GM19395 (cell line): Measurements from ENCODE around the gene EPN2.

ENCODE experiments used
- ATAC-seq: cut with Tn5 transposase; IDR thresholded peaks from one replicate; pipeline ENCODE4 v1.9.1; 2021; ENCODE audit warnings: mild to moderate bottlenecking, moderate library complexity; ENCODE audit not compliant: unreplicated experiment

Gene EPN2

DNA sequence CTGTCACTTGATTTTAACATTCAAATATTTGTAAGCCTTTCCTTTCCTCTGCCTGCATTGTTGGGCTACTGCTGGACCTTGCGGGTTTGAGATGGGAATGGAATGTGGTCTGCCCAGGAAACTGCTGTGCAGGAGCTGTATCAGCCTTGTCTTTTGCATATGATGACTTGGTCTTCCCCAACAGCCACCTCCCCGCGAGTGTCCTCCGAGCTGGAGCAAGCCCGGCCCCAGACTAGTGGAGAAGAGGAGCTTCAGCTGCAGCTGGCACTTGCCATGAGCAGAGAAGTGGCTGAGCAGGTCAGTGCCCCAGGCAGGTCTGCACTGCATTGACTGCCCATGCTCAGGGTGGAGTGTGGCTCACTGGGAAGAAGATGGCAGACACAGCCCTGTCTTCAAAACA, 72.5 kb downstream of the EPN2 start:
- ATAC-seq, result no peak

DNA sequence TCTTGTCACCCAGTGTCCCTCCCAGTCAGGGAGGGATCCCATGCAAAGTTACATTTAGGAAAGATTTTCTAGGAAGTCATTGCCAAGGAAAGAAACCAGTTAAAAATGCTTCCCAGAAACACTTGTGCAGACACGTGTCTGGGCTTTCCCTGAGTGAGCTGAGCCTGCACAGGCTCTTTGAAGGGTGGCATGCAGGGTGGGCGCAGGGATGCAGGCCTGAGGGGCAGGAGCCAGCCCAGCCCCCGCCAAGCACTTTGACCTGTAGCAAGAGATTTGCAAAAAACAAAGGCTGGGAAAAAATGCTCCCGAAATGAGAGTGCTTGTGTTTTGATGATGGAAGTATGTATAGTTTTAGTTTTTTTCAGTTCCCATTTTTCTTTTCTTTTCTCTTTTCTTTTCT, 73.0 kb downstream of the EPN2 start:
- ATAC-seq, result no peak

DNA sequence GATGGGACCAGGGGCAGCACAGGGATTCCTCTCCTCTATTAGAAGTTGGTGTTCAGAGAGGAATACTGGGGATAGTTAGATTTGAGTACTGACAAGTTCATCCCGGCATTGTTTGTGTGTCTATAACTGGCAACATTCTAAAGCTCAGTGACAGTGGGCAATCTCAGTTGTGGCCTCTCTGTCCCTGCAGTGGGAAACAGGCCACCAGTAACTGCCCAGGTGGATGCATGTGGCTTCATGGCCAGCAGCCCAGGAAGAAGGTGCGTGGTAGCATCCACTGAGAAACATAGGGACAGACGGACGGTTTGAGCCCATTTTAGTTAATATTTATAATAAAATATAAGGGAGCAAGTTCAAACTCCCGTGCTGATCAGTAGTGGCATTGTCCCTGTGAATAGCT, 73.8 kb downstream of the EPN2 start:
- no peak for ATAC-seq

DNA sequence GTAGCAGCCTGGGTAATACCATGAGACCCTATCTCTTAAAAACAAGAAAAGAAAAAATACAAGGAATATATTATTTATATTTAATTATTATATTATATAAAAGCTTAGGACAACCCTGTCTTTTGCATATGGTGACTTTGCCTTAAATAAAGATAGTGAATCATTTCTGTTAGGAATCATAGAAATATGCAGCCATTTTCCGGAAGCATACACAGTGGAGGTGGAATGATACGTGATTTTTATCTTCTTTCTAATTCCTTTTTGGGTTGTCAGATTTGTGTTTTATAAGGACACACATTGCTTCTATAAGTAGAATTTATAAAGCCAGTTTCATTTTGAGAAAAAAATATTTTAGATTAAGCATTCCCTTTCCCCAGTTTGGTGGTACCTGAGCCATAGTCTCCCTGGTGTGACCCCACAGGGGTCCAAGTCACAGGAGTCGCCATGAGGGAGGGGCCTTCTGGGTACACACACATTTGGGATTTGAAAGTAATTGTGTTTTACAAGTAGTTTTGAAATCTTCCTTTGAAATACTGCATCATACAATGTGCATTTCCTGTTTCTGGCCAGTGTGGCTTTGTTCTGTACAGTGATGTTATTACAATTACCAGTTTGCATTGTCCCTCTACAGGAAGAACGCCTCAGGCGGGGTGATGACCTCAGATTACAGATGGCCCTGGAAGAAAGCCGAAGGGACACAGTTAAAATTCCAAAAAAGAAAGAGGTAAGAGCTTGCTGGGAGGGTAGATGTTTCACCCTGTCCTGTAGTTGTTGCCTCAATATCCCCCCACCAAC, 74.5 kb downstream of the EPN2 start:
- ATAC-seq, result no peak

DNA sequence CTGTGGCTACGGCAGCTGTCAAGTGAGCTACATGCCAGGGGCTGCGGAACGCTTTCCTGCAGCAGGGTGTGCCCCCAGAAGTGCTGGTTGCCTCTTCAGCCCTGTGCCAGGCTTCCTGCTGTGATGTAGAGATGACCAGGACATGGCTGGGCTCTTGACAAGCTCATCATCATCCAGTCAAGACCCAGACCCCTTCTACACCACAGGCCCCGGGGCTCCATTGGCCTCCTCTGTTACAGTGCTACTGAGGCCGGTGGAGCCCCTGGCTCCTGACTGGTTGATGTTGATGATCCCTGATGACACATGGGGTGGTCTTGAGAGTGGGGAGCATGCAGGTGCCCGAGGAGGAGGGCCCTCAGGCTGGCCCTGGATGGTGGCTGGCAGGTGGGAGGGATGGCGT, 75.2 kb downstream of the EPN2 start:
- ATAC-seq, result no peak

DNA sequence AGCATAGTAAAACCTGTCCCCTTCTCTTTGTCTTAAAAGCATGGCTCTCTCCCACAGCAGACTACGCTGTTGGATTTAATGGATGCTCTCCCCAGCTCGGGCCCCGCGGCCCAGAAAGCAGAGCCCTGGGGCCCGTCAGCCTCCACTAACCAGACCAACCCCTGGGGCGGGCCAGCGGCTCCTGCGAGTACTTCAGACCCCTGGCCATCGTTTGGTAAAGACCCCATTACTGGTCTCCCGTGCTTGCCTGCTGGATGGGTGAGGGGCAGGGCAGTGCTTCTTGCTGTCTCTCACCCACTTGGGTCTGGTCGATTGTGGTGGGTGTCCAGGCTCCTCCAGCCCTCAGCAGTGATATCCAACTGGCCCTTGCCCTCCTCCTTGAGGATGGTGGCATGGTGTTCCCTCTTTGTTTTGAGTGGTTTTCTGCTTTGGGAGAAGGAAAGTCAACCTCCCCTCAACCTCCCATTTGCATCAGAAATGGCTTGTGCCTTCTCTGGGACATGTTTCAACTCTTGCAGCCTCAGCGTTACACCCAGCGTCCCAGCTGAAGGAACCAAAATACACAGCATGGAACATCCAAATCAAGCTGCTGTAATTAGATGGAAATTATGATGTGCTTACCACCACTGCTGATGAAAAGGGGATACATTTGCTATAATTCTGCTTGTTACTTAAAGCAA, 76.0 kb downstream of the EPN2 start:
- ATAC-seq, result no peak

DNA sequence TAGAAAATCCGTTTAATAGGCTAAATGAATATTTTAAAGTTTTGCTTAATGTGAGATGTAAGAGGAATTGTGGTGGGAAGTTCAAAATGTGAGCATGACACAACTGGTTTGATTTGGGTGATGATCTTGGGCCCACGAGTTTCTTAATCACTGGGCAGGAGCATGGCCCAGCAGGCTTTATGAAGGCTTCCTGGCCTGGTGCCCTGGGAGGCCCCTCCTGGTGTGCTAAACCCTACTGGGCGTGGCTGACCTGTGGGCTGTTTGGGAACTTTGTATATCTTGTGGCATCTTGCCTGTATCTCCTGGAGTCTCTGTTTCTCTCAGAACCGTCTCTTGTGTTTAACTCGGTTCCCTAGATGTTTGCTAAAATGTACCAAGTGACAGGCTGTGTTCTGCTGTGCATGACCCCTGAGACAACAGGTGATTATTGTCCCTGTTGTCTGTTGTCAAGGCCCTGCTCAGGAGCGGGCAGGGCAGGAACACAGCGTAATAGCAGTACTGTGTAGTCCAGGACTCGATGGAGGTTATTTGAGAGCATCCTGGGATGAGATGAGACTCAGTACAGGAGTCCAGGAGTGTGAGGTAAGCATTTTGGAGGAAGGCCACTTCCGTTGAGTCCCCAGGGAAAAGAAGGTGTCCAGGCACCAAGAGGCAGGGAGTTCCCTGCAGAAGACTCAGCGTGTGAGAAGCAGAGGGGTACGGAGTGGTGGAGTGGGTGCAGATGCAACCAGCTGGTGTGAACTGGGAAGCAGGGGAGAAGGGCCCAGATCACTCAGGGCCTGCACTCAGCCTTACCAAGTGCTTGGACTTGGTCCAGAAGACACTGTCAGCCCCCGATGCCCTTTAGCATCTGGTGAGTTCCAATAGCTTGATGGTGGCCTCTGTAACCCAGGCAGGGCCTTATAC, 76.8 kb downstream of the EPN2 start:
- no peak for ATAC-seq

DNA sequence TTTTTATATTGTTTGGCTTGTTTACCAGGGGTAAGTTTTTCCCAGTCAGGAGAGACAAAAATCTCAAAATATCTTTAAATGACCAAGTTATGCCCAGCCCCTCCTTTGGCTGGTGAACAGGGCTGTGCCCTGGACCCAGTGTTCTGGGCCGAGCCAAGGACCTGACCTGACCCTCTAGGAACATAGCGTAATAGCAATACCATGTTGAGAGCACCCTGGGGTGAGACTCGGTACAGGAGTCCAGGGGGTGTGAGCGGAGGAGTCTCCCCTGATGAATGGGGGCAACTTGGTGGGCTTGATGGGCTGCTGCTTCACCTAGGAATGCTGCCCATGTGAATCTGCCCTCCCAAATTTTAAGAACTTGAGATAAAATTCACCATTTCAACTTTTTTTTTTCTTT, 77.9 kb downstream of the EPN2 start:
- no peak for ATAC-seq

DNA sequence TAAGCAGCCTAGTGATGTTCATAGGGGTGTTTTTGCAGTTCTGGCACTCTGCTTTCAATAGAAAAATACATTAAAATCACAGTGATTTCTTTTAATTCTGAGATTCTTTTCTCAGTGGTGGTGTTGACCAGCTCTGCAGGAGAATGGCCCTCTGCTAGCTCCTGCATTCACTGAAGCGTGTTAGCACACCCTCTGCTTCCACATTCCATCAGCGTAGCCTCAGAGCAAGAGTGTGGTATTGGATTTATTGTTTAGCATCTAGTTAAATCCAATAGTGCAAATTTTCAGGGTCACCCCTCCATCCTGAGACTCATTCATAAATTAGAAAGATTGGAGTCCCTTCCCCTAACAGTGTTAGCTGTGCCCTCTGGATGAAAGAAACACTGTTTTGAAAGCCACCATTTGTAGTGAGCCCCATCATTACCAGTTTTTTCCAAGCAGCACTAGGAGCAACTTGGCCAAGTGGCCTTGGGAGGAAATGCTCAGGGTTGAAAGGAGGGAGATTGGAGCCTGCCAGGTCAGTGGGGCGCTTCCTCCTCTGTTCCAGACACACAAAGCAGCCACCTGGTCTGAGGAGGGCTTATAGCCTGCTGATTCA, 79.7 kb downstream of the EPN2 start:
- ATAC-seq, result no peak

DNA sequence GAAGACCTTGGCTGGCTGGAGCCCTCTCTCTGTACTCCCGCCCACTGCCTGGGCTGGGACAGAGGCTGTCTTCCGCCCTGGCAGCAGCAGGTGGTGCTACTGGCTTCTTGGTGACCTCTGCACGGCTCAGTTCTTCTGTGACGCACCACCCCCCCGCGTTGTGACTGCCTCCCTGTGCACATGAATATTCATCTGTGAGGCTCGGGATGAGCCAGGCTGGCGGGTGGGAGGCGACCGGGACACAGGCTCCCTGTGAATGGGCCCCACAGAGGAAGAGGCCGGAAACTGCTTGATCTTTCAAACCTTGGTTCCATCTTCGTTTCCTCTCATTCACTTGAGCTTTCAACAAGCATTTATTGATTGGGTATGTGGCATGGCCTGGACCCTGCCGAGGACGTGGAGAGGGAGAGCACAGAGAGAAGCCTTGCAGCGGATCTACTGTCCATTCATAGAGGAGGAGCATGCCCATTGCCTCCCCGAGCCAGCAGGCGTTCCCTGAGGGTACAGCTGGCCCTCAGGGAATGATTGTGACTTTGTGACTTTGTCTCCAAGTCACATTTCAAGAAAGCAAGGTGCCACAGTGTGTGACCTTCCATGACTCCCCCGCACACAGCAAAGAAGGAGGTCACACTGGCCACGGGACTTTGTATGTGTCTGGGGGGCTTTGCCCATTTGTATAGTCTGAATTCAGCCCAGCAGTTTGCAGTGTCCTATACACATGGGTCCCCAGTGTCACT, 80.4 kb downstream of the EPN2 start:
- ATAC-seq, result peak; percentile 87

DNA sequence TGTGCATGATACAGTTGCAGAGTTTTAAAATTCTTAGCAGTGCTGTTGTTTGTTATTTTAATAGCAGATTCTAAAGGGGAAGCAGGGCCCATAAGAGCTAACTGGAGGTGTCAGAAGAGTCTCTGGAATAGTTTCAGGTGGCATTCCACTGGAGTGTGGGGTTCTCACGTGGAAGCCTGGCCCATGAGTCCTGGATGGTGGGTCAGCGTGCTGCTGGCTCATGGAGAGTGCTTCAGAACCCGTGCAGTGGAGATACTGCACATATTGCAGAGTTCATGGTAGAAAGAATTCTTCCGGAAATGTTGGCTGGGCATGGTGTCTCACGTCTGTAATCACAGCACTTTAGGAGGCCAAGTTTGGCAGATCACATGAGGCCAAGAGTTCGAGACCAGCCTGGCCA, 81.4 kb downstream of the EPN2 start:
- no peak for ATAC-seq

DNA sequence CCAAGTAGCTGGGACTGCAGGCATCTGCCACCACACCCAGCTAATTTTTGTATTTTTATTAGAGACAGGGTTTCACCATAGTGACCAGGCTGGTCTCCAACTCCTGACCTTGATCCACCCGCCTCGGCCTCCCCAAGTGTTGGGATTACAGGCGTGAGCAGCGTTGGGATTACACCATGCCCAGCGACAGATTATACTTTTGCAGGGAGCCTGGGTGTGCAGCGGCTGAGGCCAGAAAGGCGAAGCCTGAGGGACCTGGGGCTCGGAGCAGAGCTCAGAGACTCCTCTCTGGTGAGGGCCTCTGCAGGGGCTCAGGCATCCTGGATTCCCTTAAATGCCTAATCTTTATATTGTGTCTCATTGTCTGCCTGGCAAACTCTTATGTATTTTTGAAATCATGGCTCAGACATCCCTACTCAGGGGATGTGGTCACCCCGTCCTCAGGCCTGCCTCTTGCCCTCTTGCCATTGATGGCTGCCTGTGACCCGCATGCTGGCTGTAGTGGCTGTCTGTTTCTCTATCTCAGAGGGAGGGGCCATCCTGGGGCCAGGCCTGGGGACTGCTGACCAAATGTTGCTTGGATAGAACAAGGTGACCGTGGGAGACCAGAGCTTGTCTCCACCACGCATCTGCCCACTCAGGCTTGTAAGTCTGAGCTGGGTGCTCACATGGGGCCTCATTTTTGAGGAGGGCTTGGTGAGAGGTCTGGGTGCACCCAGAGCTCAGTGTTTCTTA, 82.8 kb downstream of the EPN2 start:
- ATAC-seq, result no peak

DNA sequence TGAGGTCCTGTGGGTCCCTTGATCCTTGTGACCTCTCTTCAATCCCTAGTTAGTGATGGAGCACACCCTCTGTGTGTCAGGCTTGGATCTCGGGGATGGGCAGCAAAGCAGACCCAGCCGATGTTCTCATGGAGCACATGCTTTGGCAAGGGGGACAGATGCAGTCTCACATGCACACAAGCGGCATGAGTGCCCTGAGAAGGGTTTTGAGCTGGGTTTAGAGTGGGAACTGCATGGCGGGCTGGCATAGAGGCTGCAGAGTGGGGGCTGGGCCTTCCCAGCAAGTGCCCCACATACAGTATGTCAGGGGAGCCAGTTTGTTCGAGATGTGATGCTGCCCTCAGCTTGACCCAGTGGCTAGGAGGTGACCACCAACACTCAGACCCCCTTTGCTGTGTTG, 83.7 kb downstream of the EPN2 start:
- ATAC-seq, result no peak

DNA sequence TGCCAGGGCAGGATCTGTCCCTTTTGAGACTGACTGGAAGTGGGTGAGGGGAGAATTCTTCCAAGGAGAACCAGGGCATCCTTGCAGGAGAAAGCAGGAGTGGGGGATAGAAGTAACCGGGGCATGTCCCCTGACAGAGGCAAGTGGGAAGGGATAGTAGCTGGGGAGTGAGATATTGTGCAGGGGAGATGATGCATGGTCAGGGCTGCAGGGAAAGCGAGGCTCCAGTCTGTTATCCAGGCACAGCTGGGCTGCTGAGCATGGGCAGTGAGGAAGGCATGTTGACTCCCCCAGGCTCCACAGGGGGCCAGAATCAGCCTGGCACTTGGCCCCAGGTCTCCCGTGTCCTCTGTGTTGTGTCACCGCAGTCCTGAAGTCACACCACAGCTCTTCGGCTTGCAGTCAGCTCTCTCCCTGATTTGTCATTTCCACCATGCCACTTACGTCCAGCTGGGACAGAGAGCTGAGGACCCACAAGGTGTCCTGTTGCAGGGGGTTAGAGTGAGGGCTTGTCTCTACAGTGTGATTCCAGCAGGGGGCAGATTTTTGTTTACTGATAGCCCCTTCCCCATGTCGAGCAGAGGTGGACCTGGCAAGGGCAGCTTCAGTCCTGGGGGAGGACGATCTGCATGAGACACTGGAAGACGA, 84.4 kb downstream of the EPN2 start:
- ATAC-seq, result no peak

DNA sequence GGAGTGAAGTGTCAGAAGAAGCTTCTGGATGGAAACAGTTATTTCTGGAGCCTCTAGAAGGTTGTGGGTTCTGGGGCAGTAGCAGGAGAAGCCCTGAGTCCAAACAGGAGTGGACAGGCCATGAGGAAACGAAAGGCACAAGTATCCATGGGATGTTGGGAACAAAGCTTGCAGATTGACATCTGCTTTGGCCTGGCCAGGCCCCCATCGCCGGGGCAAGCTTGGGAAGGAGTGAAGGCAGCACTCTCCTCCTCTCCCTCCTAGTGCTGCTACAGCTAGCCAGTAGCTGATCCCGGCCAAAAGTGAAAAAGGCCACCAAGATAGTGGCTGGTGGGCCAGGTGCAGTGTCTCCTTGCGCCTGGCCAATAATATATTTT, 85.0 kb downstream of the EPN2 start:
- ATAC-seq, result no peak

DNA sequence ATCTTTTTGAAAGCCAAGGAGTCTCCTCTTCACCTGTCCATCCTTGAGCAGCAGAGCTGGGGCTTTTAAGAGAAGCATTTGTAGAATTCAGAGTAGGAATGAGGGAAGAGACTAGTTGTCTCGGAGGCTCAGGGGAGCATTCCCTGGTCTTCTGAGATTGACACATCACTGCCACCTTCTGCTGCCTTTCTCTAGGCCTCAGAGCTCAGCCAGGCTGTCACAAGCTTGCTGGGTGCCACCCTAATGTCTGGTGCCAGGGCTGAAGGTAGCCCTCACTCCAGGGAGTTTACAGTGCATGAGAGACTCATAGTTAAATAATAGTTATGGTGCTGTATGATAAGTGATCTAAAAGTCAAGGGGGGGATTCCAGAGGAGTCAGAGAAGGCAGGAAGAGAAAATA, 85.7 kb downstream of the EPN2 start:
- no peak for ATAC-seq

DNA sequence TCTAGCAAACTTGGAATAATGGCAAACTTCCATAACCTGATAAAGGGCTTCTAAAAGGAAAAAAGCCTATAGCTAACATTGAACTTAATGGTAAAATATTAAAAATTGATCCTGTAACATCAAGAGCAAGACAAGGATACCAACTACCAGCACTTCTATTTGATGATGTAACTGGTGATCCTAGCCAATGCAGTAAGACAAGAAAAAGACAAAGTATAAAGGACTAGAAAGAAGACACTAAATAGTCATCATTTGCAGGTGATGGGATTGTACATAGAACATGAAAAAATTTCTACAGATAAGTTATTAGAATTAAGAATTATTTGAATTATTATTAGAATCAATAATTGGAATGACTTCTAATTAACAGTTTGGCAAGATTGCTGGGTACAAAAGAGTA, 88.4 kb downstream of the EPN2 start:
- ATAC-seq, result no peak

DNA sequence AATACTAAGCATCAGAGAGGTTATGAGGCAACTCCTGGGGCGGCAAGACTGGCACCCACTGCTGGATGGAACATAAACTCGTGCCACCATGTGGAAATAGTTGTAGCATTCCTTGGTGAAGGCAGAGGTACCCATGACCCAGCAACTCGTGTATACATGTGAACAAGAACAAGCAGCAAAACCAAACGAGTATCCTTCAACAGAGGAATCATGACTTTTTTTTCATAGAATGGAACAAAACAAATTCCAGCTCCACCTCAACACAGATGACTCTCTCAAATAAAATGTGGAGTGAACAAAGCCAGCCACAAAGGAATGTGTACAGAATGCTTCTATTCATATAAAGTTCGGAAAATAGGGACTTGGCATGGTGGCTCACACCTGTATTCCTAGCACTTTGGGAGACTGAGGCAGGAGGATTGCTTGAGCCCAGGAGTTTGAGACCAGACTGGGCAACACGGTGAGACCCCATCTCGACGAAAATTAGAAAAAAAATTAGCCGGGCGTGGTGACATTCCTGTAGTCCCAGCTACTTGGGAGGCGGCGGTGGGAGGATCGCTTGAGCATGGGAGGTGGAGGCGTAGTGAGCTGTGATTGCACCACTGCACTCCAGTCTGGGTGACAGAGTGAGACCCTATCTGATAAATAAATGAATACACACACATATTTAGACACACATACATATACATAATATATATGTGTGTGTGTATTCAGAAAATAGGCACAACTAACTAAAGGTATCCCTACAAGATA, 90.0 kb downstream of the EPN2 start:
- no peak for ATAC-seq
